Osteocyte (in vitro differentiated cells): Measurements from ENCODE around the gene MASP1. TPM values are rescaled to one million over a fixed set of nuclear protein-coding genes. Genes with fewer than 3 reads are reported as not detected.
"Not testable (repeated sequence)": the region's sequence is repeated elsewhere in the genome, so short reads cannot be mapped to it uniquely, and the experiment has no call there.

Source experiments
- DNase-seq: peaks from one replicate; pipeline ENCODE4 v3.0.0; 2021; ENCODE audit warnings: mixed read lengths; ENCODE audit not compliant: unreplicated experiment; ENCODE audit errors: extremely low spot score
- H3K27ac Mint-ChIP-seq: one replicate; pipeline ENCODE4 v1.8.0; 2021; ENCODE audit warnings: mild to moderate bottlenecking, mixed read lengths; ENCODE audit not compliant: unreplicated experiment
- H3K27me3 Mint-ChIP-seq: one replicate; pipeline ENCODE4 v1.8.0; 2021; ENCODE audit warnings: mixed read lengths; ENCODE audit not compliant: unreplicated experiment
- H3K36me3 Mint-ChIP-seq: one replicate; pipeline ENCODE4 v1.8.0; 2021; ENCODE audit warnings: mixed read lengths; ENCODE audit not compliant: unreplicated experiment
- H3K4me1 Mint-ChIP-seq: one replicate; pipeline ENCODE4 v1.8.0; 2021; ENCODE audit warnings: mixed read lengths; ENCODE audit not compliant: unreplicated experiment
- H3K4me3 Mint-ChIP-seq: one replicate; pipeline ENCODE4 v1.8.0; 2021; ENCODE audit warnings: mild to moderate bottlenecking, moderate library complexity, mixed read lengths; ENCODE audit not compliant: unreplicated experiment
- H3K9me3 Mint-ChIP-seq: one replicate; pipeline ENCODE4 v1.8.0; 2021; ENCODE audit warnings: mixed read lengths; ENCODE audit not compliant: unreplicated experiment
- CTCF ChIP-seq: fragments of 200-600 bp; sonication (generic); IDR thresholded peaks from 2 replicates; pipeline ENCODE4 v1.5.0; 2021; ENCODE audit warnings: antibody characterized with exemption, mild to moderate bottlenecking, moderate library complexity
- total RNA-seq: library from RNA; stranded (reverse); gene quantifications from 2 replicates; pipeline ENCODE4 v1.2.1, GENCODE V29; 2021

Gene MASP1
- total RNA-seq, 1 donor from 2014 or later: not detected

DNA sequence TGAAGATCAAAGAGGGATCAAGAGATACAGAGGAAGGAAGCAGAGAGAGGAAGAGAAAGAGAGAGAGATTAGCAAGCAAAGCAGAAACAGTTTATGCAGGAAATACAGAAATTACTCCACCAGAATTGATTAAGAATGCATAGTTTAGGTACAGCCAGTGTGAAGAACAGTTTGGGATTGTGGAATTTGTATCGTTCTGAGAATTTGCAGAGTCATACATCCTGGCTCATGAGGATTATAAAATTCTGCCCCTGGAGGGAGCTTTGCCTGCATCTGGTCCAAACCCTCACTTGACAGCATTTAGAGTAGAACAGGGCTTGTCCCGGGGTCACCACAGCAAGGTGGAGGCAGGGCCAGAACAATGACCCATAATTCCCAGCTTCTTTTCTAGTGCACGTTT is 44.1 kb downstream of the MASP1 start:
- Mint-ChIP-seq H3K27ac (no peak overlapping the region), H3K9me3 (no peaks in the 10 kb centered on the region), H3K36me3 (no peaks in the 10 kb centered on the region), H3K27me3 (peaks cover 3% of the 10 kb centered on the region), H3K4me3 (no peak overlapping the region), H3K4me1 (no peaks in the 10 kb centered on the region)
- no peak for DNase-seq
- no peak for TF ChIP-seq CTCF

DNA sequence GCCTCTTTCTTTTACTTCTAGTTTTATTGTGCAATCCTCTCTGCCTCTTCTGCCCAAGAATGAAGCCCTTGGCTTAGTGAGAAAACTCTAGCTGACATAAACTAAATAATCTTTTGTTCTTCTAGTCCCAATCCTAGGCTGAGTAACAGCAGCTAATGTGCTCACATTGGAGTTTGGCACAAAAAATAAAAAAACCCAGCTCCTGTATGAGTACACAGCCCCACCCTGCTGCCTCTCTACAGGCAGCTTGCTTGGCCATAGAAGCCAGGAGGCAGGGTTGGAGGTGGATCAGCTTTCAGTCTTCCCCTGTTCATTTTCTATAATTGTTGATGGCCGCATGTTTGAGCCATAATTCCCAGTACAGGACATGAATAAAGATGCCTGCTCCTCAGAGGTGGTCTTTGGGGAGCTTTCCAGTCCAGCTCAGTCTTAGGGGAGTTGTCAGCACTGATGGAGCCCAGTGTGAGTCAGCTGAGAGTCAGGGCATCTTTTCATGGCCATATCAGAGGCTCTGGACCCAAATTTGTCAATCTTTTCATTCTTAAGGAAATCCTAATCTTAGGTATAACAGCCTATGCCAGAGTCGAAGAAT is 47.5 kb downstream of the MASP1 start:
- no peak for TF ChIP-seq CTCF
- Mint-ChIP-seq H3K36me3 (no peaks in the 10 kb centered on the region), H3K27me3 (no peaks in the 10 kb centered on the region), H3K9me3 (no peaks in the 10 kb centered on the region), H3K4me1 (no peaks in the 10 kb centered on the region), H3K4me3 (no peak overlapping the region), H3K27ac (no peak overlapping the region)
- DNase-seq: no peak

- no peak for DNase-seq
- Mint-ChIP-seq H3K27me3 (no peaks in the 10 kb centered on the region), H3K9me3 (no peaks in the 10 kb centered on the region), H3K27ac (no peak overlapping the region), H3K4me3 (no peak overlapping the region), H3K36me3 (no peaks in the 10 kb centered on the region), H3K4me1 (no peaks in the 10 kb centered on the region)
- TF ChIP-seq CTCF: no peak
These were observed 48.6 kb downstream of the MASP1 start for GRCh38 chr3:187242900-187243299.

DNA sequence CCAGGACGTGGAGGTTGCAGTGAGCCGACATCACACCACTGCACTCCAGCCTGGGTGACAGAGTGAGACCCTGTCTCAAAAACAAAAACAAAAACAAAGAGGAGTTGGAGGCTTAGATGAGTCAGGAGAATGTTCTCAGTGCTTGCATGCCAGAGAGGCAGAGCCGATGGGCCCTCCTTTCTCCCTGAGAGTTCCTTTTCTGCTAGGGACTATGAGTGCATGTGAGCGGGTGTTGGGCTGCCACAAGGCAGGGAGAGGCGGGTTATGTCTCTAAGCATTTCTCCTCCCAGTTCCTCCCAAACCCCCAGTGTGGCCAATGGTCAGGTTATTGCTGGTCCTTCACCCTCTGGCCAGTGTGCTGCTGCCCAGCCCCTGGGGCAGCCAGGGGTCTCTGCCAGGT is 49.1 kb downstream of the MASP1 start:
- Mint-ChIP-seq H3K27me3 (no peaks in the 10 kb centered on the region), H3K36me3 (no peaks in the 10 kb centered on the region), H3K4me1 (no peaks in the 10 kb centered on the region), H3K4me3 (no peak overlapping the region), H3K9me3 (no peaks in the 10 kb centered on the region), H3K27ac (no peak overlapping the region)
- DNase-seq: no peak
- no peak for TF ChIP-seq CTCF

GRCh38 chr3:187238835-187239234 is 52.7 kb downstream of the MASP1 start:
- not testable (repeated sequence) for H3K36me3 Mint-ChIP-seq, DNase-seq, H3K4me3 Mint-ChIP-seq, H3K27me3 Mint-ChIP-seq, H3K9me3 Mint-ChIP-seq, H3K4me1 Mint-ChIP-seq, H3K27ac Mint-ChIP-seq

DNA sequence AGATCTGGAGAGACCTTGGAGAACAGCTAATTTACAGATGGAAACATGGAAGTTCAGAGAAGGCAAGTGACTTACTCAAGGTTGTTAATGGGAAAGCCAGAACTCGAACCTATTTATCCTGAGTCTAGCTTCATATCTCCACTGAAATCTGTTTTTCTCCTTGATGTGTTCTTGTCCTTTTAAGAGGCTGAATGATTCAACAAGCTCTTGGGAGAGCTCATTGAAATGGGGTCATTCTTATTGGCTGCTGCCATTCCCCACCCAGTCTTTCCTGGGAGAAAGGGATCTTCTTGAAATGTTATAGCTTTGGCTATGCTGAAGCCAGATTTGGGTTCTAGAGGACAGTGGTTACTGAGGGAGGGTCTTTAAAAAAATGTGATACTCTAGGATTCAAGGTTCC is 53.3 kb downstream of the MASP1 start:
- no peaks in the 10 kb centered on the region for H3K9me3 Mint-ChIP-seq
- no peak for DNase-seq
- H3K27me3 Mint-ChIP-seq: no peaks in the 10 kb centered on the region
- no peak overlapping the region for H3K27ac Mint-ChIP-seq
- H3K4me1 Mint-ChIP-seq: no peaks in the 10 kb centered on the region
- H3K36me3 Mint-ChIP-seq: no peaks in the 10 kb centered on the region
- H3K4me3 Mint-ChIP-seq: no peak overlapping the region
- no peak for TF ChIP-seq CTCF
